ENCODE data around the gene CWC27.

CWC27 gene

GRCh38 chr5:65035211-65036206 is 266.8 kb downstream of the CWC27 start:
- DNase-seq (ENCODE audit: low read depth in 2 of 2): peak; percentile 71

- no peak for DNase-seq (ENCODE audit: low read depth in 2 of 2)
Observed at GRCh38 chr5:65037831-65038815, 269.4 kb downstream of the CWC27 start.

- no peak for DNase-seq (ENCODE audit: low read depth in 2 of 2)
Observed at GRCh38 chr5:65041296-65042158, 272.8 kb downstream of the CWC27 start.

GRCh38 chr5:65043843-65044359 is 275.2 kb downstream of the CWC27 start:
- DNase-seq (ENCODE audit: low read depth in 2 of 2): no peak

GRCh38 chr5:65047225-65047624 is 278.5 kb downstream of the CWC27 start:
- no peak for DNase-seq (ENCODE audit: low read depth in 2 of 2)

GRCh38 chr5:65047948-65048690 is 279.4 kb downstream of the CWC27 start:
- no peak for DNase-seq (ENCODE audit: low read depth in 2 of 2)

- no peak for DNase-seq (ENCODE audit: low read depth in 2 of 2)
Observed at GRCh38 chr5:65050140-65050539, 281.4 kb downstream of the CWC27 start.

GRCh38 chr5:65050826-65051498 is 282.2 kb downstream of the CWC27 start:
- DNase-seq (ENCODE audit: low read depth in 2 of 2): no peak

- no peak for DNase-seq (ENCODE audit: low read depth in 2 of 2)
Observed at GRCh38 chr5:65055938-65056337, 287.2 kb downstream of the CWC27 start.

- DNase-seq (ENCODE audit: low read depth in 2 of 2): no peak
Observed at GRCh38 chr5:65059681-65060598, 291.2 kb downstream of the CWC27 start.

GRCh38 chr5:65061250-65061973 is 292.7 kb downstream of the CWC27 start:
- no peak for DNase-seq (ENCODE audit: low read depth in 2 of 2)

GRCh38 chr5:65061974-65062353 is 293.2 kb downstream of the CWC27 start:
- no peak for DNase-seq (ENCODE audit: low read depth in 2 of 2)

- DNase-seq (ENCODE audit: low read depth in 2 of 2): no peak
Observed at GRCh38 chr5:65062469-65063083, 293.8 kb downstream of the CWC27 start.

- DNase-seq (ENCODE audit: low read depth in 2 of 2): no peak
Observed at GRCh38 chr5:65065001-65065511, 296.3 kb downstream of the CWC27 start.

GRCh38 chr5:65066387-65067146 is 297.8 kb downstream of the CWC27 start:
- DNase-seq (ENCODE audit: low read depth in 2 of 2): no peak

- DNase-seq (ENCODE audit: low read depth in 2 of 2): no peak
Observed at GRCh38 chr5:65067147-65067506, 298.4 kb downstream of the CWC27 start.

All from stimulated activated CD8-positive, alpha-beta memory T cell treated with anti-CD3 and anti-CD28 coated beads, Interleukin-15, amount 100 ng/mL, for 4 hours (primary cell).